Measurements from ENCODE around the gene SERPINA5. TPM values are rescaled to one million over a fixed set of nuclear protein-coding genes. Genes with fewer than 3 reads are reported as not detected.

Gene SERPINA5
- total and polyA plus RNA-seq, 2 donors (not counting 1 experiment from before 2014, with no cell fraction given): not detected

DNA sequence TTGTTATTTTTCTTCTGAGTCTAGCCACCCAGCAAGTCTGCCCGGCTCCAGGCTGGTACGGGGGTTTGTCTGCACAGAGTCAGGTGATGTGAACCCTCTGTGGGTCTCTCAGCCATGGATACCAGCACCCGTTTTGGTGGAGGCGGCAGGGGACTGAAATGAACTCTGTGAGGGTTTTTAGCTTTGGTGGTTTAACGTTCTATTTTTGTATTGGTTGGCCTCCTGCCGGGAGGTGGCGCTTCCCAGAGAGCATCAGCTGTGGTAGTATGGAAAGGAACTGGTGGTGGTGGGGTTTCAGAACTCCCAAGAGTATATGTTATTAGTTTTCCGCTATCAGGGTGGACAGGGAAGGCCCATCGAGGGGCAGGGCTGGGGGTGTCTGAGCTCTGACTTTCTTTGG is 25.2 kb upstream of the SERPINA5 start:
- no peak for TF ChIP-seq EZH2 (IDR thresholded peaks at IDR 0.05; ENCODE audit: borderline replicate concordance, insufficient read depth, low read depth, low read length, poor library complexity, severe bottlenecking)
- TF ChIP-seq, protein P1, sequence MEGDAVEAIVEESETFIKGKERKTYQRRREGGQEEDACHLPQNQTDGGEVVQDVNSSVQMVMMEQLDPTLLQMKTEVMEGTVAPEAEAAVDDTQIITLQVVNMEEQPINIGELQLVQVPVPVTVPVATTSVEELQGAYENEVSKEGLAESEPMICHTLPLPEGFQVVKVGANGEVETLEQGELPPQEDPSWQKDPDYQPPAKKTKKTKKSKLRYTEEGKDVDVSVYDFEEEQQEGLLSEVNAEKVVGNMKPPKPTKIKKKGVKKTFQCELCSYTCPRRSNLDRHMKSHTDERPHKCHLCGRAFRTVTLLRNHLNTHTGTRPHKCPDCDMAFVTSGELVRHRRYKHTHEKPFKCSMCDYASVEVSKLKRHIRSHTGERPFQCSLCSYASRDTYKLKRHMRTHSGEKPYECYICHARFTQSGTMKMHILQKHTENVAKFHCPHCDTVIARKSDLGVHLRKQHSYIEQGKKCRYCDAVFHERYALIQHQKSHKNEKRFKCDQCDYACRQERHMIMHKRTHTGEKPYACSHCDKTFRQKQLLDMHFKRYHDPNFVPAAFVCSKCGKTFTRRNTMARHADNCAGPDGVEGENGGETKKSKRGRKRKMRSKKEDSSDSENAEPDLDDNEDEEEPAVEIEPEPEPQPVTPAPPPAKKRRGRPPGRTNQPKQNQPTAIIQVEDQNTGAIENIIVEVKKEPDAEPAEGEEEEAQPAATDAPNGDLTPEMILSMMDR (IDR thresholded peaks at IDR 0.05): no peak
- Histone ChIP-seq H3K4me2 (replicated peaks; ENCODE audit: low read depth, low read length, poor library complexity, severe bottlenecking) (no peak overlapping the region), H4K20me1 (ENCODE audit: control insufficient read depth, insufficient read depth, low read length, poor library complexity, severe bottlenecking) (no peaks in the 10 kb centered on the region), H3K9ac (ENCODE audit: low read length) (no peak overlapping the region), H3K9me3 (ENCODE audit: control extremely low read depth in 1 of 3, control insufficient read depth in 2 of 3, insufficient read depth in 1 of 3, low read length in 2 of 3) (peaks cover 0 to 19% (median 0%) of the 10 kb centered on the region in 3 donors), H3K27ac (ENCODE audit: low read length in 2 of 2) (no peak overlapping the region), H3K79me2 (ENCODE audit: control insufficient read depth, insufficient read depth, low read length) (no peaks in the 10 kb centered on the region), H3K27me3 (replicated peaks in 1 of 4; ENCODE audit: control extremely low read depth in 1 of 4, control insufficient read depth in 3 of 4, insufficient read depth in 4 of 4, low read length in 3 of 4) (no peaks in the 10 kb centered on the region), H2AFZ (ENCODE audit: insufficient read depth, low read depth, low read length, poor library complexity, severe bottlenecking) (no peak overlapping the region), H3K36me3 (replicated peaks in 1 of 2; ENCODE audit: control extremely low read depth in 1 of 2, control insufficient read depth in 1 of 2, extremely low read depth in 1 of 2, insufficient read depth in 2 of 2, low read length in 1 of 2) (no peaks in the 10 kb centered on the region), H3K4me3 (ENCODE audit: control extremely low read depth in 1 of 5, extremely low read depth in 1 of 5, insufficient read depth in 1 of 5, low read depth in 2 of 5, low read length in 4 of 5) (no peak overlapping the region), H3K4me1 (ENCODE audit: control insufficient read depth in 2 of 2, insufficient read depth in 2 of 2, low read length in 2 of 2) (no peaks in the 10 kb centered on the region)
- Mint-ChIP-seq H3K4me3 (no peak overlapping the region), H3K9me3 (ENCODE audit: insufficient read depth) (peaks cover 5% of the 10 kb centered on the region), H3K27me3 (peaks cover 34% of the 10 kb centered on the region), H3K27ac (no peak overlapping the region), H3K4me1 (no peaks in the 10 kb centered on the region)
- ChIA-PET CTCF (no interaction called here), POLR2A (no interaction called here)
- 91% methylated on average over 9 of the region's 9 CpGs for WGBS (ENCODE audit: insufficient coverage)
- ATAC-seq (ENCODE audit: low read depth) (no peak), DNase-seq (no peak)
- intact Hi-C loops (cut with micrococcal nuclease): no loop called here

DNA sequence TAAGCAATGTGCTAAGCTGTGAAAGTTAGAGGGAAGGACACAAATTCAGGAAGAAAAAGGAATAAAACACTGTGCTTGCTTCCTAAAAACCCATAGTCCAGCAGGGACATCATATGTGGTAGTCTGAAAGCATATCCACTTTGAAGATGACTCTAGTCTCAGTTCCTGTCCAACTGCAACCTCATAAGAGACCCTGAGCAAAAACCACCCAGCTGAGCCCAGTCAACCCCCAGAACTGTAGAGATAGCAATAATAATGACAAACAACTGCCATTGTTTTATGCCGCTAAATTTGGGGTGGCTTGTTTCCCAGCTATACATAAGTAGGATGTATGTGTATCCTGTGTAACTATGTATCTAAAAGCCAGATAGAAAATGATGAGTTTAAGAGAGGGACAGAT is 23.9 kb upstream of the SERPINA5 start:
- no CpG with 5 or more reads among the region's 1 CpG for WGBS (ENCODE audit: insufficient coverage)
- ATAC-seq (ENCODE audit: low read depth) (no peak), DNase-seq (no peak)
- Mint-ChIP-seq H3K4me1 (no peaks in the 10 kb centered on the region), H3K9me3 (ENCODE audit: insufficient read depth) (peaks cover 5% of the 10 kb centered on the region), H3K4me3 (no peak overlapping the region), H3K27me3 (peaks cover 26% of the 10 kb centered on the region), H3K27ac (no peak overlapping the region)
- no peak overlapping the region for H3K9ac ChIP-seq (ENCODE audit: low read length)
- no peak overlapping the region for H2AFZ ChIP-seq (ENCODE audit: insufficient read depth, low read depth, low read length, poor library complexity, severe bottlenecking)
- CTCF ChIA-PET: interaction anchor here (1.1 kb wide), 1 partner anchor 8 kb away, joined by 4 read pairs; no protein-coding TSS in a partner anchor
- H4K20me1 ChIP-seq (ENCODE audit: control insufficient read depth, insufficient read depth, low read length, poor library complexity, severe bottlenecking): no peaks in the 10 kb centered on the region
- POLR2A ChIA-PET: no interaction called here
- H3K27ac ChIP-seq (ENCODE audit: low read length in 2 of 2): no peak overlapping the region
- no peaks in the 10 kb centered on the region for H3K4me1 ChIP-seq (ENCODE audit: control insufficient read depth in 2 of 2, insufficient read depth in 2 of 2, low read length in 2 of 2)
- H3K27me3 ChIP-seq (replicated peaks in 1 of 4; ENCODE audit: control extremely low read depth in 1 of 4, control insufficient read depth in 3 of 4, insufficient read depth in 4 of 4, low read length in 3 of 4): no peaks in the 10 kb centered on the region
- H3K36me3 ChIP-seq (replicated peaks in 1 of 2; ENCODE audit: control extremely low read depth in 1 of 2, control insufficient read depth in 1 of 2, extremely low read depth in 1 of 2, insufficient read depth in 2 of 2, low read length in 1 of 2): no peaks in the 10 kb centered on the region
- H3K79me2 ChIP-seq (ENCODE audit: control insufficient read depth, insufficient read depth, low read length): no peaks in the 10 kb centered on the region
- no peak overlapping the region for H3K4me2 ChIP-seq (replicated peaks; ENCODE audit: low read depth, low read length, poor library complexity, severe bottlenecking)
- TF ChIP-seq EZH2 (IDR thresholded peaks at IDR 0.05; ENCODE audit: borderline replicate concordance, insufficient read depth, low read depth, low read length, poor library complexity, severe bottlenecking): no peak
- TF ChIP-seq, protein P1 (IDR thresholded peaks at IDR 0.05): no peak
- H3K4me3 ChIP-seq (ENCODE audit: control extremely low read depth in 1 of 5, extremely low read depth in 1 of 5, insufficient read depth in 1 of 5, low read depth in 2 of 5, low read length in 4 of 5): no peak overlapping the region
- intact Hi-C loops (cut with micrococcal nuclease): no loop called here
- H3K9me3 ChIP-seq (ENCODE audit: control extremely low read depth in 1 of 3, control insufficient read depth in 2 of 3, insufficient read depth in 1 of 3, low read length in 2 of 3): peaks cover 0 to 24% (median 0%) of the 10 kb centered on the region in 3 donors
